SK-N-SH treated with all-trans-retinoic acid at 6 μM for 48 hours (cell line): ENCODE data around the gene YY2.

Experiments
- ATAC-seq: fragments of 200-7000 bp; cut with Tn5 transposase; 3 replicates; pipeline ENCODE4 v1.9.1; 2020; ENCODE audit warnings: mild to moderate bottlenecking, moderate library complexity
- ARNTL ChIP-seq: fragments of 450-650 bp; formaldehyde crosslinking; IDR thresholded peaks from 2 replicates; pipeline ENCODE4 v1.5.0; 2020; ENCODE audit warnings: low read depth, mild to moderate bottlenecking, moderate library complexity, borderline replicate concordance
- CSDC2 ChIP-seq: fragments of 250-450 bp; sonication (Bioruptor Pico); IDR thresholded peaks from 2 replicates; pipeline ENCODE4 v1.5.0; 2020; ENCODE audit warnings: mild to moderate bottlenecking, moderate library complexity
- ESRRG ChIP-seq: fragments of 250-450 bp; sonication (Bioruptor Pico); IDR thresholded peaks from 2 replicates; pipeline ENCODE4 v1.6.1; 2021; ENCODE audit warnings: mild to moderate bottlenecking
- GLIS3 ChIP-seq: fragments of 250-450 bp; sonication (Bioruptor Pico); IDR thresholded peaks from 2 replicates; pipeline ENCODE4 v1.5.0; 2020; ENCODE audit warnings: mild to moderate bottlenecking, moderate library complexity
- OSR1 ChIP-seq: fragments of 250-450 bp; sonication (Bioruptor Pico); IDR thresholded peaks from 2 replicates; pipeline ENCODE4 v1.8.0; 2022; ENCODE audit warnings: moderate library complexity, mild to moderate bottlenecking, inconsistent platforms
- RARB ChIP-seq: fragments of 250-450 bp; sonication (Bioruptor Pico); IDR thresholded peaks from 2 replicates; pipeline ENCODE4 v1.8.0; 2021; ENCODE audit warnings: mild to moderate bottlenecking, moderate library complexity
- SNAI2 ChIP-seq: fragments of 250-450 bp; sonication (Bioruptor Pico); IDR thresholded peaks from 2 replicates; pipeline ENCODE4 v1.5.0; 2020; ENCODE audit warnings: mild to moderate bottlenecking, moderate library complexity
- TCF4 ChIP-seq: fragments of 250-450 bp; sonication (Bioruptor Pico); IDR thresholded peaks from 2 replicates; pipeline ENCODE4 v1.8.0; 2021; ENCODE audit warnings: mild to moderate bottlenecking, moderate library complexity, borderline replicate concordance
- TOX ChIP-seq: fragments of 250-450 bp; sonication (Bioruptor Pico); IDR thresholded peaks from 2 replicates; pipeline ENCODE4 v1.8.0; 2021; ENCODE audit warnings: mild to moderate bottlenecking, moderate library complexity, borderline replicate concordance
- ZC3H10 ChIP-seq: fragments of 250-450 bp; sonication (Bioruptor Pico); IDR thresholded peaks from 2 replicates; pipeline ENCODE4 v1.5.1; 2021; ENCODE audit warnings: mild to moderate bottlenecking, moderate library complexity
- ZFP3 ChIP-seq: fragments of 250-450 bp; sonication (Bioruptor Pico); IDR thresholded peaks from 2 replicates; pipeline ENCODE4 v1.5.0; 2020; ENCODE audit warnings: mild to moderate bottlenecking, moderate library complexity
- ZFP30 ChIP-seq: fragments of 450-650 bp; formaldehyde crosslinking; IDR thresholded peaks from 2 replicates; pipeline ENCODE4 v1.5.0; 2022; ENCODE audit warnings: mild to moderate bottlenecking, moderate library complexity
- ZNF565 ChIP-seq: fragments of 450-650 bp; formaldehyde crosslinking; conservative IDR thresholded peaks from 2 replicates; pipeline ENCODE4 v1.5.0; 2020; ENCODE audit warnings: low read depth, mild to moderate bottlenecking, moderate library complexity
- ZNF70 ChIP-seq: fragments of 450-650 bp; formaldehyde crosslinking; IDR thresholded peaks from 2 replicates; pipeline ENCODE4 v1.5.0; 2020; ENCODE audit warnings: mild to moderate bottlenecking, moderate library complexity
- ZNF8 ChIP-seq: fragments of 450-650 bp; formaldehyde crosslinking; IDR thresholded peaks from 2 replicates; pipeline ENCODE4 v1.5.0; 2020; ENCODE audit warnings: mild to moderate bottlenecking, moderate library complexity
- TF ChIP-seq, protein P1 (sequence below): fragments of 250-450 bp; sonication (Bioruptor Pico); IDR thresholded peaks from 2 replicates; pipeline ENCODE4 v1.5.1; 2021; ENCODE audit warnings: mild to moderate bottlenecking, moderate library complexity
- TF ChIP-seq, protein P2 (sequence below): fragments of 250-450 bp; sonication (Bioruptor Pico); IDR thresholded peaks from 2 replicates; pipeline ENCODE4 v1.5.0; 2020; ENCODE audit warnings: mild to moderate bottlenecking, moderate library complexity
- TF ChIP-seq, protein P3 (sequence below): fragments of 250-450 bp; sonication (Bioruptor Pico); IDR thresholded peaks from 2 replicates; pipeline ENCODE4 v1.8.0; 2020; ENCODE audit warnings: mild to moderate bottlenecking, moderate library complexity, borderline replicate concordance
- TF ChIP-seq, protein P4 (sequence below): fragments of 250-450 bp; sonication (Bioruptor Pico); IDR thresholded peaks from 2 replicates; pipeline ENCODE4 v1.5.1; 2020; ENCODE audit warnings: low read depth, mild to moderate bottlenecking, moderate library complexity

The YY2 gene

DNA sequence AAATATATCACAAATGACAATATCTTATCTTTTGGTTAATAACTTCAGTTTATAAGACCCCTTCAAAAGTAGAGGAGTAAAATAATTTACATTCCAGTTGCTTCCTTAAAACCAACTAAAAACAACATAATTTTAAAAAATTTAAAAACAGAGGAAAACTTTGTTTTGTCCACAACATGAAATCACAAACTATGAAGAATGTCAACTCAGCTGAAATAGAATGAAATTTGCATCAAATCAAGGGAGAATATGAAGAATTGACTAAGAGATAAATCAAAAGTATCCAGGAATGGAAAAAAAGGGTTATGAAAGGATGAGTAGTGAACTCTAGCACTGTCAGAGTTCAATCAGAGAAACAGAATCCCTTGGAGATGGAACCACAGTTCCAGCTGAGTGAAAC is 2.2 kb upstream of the YY2 start:
- no peak for ATAC-seq
- TF ChIP-seq TCF4 (CRISPR knock-in tag), result no peak
- no peak for TF ChIP-seq OSR1
- TF ChIP-seq, protein P1, sequence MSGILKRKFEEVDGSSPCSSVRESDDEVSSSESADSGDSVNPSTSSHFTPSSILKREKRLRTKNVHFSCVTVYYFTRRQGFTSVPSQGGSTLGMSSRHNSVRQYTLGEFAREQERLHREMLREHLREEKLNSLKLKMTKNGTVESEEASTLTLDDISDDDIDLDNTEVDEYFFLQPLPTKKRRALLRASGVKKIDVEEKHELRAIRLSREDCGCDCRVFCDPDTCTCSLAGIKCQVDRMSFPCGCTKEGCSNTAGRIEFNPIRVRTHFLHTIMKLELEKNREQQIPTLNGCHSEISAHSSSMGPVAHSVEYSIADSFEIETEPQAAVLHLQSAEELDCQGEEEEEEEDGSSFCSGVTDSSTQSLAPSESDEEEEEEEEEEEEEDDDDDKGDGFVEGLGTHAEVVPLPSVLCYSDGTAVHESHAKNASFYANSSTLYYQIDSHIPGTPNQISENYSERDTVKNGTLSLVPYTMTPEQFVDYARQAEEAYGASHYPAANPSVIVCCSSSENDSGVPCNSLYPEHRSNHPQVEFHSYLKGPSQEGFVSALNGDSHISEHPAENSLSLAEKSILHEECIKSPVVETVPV (CRISPR knock-in tag), result no peak
- TF ChIP-seq ZNF70, result no peak
- TF ChIP-seq, protein P2, sequence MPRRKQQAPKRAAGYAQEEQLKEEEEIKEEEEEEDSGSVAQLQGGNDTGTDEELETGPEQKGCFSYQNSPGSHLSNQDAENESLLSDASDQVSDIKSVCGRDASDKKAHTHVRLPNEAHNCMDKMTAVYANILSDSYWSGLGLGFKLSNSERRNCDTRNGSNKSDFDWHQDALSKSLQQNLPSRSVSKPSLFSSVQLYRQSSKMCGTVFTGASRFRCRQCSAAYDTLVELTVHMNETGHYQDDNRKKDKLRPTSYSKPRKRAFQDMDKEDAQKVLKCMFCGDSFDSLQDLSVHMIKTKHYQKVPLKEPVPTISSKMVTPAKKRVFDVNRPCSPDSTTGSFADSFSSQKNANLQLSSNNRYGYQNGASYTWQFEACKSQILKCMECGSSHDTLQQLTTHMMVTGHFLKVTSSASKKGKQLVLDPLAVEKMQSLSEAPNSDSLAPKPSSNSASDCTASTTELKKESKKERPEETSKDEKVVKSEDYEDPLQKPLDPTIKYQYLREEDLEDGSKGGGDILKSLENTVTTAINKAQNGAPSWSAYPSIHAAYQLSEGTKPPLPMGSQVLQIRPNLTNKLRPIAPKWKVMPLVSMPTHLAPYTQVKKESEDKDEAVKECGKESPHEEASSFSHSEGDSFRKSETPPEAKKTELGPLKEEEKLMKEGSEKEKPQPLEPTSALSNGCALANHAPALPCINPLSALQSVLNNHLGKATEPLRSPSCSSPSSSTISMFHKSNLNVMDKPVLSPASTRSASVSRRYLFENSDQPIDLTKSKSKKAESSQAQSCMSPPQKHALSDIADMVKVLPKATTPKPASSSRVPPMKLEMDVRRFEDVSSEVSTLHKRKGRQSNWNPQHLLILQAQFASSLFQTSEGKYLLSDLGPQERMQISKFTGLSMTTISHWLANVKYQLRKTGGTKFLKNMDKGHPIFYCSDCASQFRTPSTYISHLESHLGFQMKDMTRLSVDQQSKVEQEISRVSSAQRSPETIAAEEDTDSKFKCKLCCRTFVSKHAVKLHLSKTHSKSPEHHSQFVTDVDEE (CRISPR knock-in tag), result no peak
- no peak for TF ChIP-seq SNAI2 (CRISPR knock-in tag)
- no peak for TF ChIP-seq CSDC2 (CRISPR knock-in tag)
- TF ChIP-seq ZFP30, result no peak
- no peak for TF ChIP-seq ZNF565 (CRISPR knock-in tag)
- TF ChIP-seq ZNF8 (CRISPR knock-in tag), result no peak
- TF ChIP-seq, protein P3, sequence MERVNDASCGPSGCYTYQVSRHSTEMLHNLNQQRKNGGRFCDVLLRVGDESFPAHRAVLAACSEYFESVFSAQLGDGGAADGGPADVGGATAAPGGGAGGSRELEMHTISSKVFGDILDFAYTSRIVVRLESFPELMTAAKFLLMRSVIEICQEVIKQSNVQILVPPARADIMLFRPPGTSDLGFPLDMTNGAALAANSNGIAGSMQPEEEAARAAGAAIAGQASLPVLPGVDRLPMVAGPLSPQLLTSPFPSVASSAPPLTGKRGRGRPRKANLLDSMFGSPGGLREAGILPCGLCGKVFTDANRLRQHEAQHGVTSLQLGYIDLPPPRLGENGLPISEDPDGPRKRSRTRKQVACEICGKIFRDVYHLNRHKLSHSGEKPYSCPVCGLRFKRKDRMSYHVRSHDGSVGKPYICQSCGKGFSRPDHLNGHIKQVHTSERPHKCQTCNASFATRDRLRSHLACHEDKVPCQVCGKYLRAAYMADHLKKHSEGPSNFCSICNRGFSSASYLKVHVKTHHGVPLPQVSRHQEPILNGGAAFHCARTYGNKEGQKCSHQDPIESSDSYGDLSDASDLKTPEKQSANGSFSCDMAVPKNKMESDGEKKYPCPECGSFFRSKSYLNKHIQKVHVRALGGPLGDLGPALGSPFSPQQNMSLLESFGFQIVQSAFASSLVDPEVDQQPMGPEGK (CRISPR knock-in tag), result no peak
- TF ChIP-seq, protein P4, sequence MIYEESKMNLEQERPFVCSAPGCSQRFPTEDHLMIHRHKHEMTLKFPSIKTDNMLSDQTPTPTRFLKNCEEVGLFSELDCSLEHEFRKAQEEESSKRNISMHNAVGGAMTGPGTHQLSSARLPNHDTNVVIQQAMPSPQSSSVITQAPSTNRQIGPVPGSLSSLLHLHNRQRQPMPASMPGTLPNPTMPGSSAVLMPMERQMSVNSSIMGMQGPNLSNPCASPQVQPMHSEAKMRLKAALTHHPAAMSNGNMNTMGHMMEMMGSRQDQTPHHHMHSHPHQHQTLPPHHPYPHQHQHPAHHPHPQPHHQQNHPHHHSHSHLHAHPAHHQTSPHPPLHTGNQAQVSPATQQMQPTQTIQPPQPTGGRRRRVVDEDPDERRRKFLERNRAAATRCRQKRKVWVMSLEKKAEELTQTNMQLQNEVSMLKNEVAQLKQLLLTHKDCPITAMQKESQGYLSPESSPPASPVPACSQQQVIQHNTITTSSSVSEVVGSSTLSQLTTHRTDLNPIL, result no peak

DNA sequence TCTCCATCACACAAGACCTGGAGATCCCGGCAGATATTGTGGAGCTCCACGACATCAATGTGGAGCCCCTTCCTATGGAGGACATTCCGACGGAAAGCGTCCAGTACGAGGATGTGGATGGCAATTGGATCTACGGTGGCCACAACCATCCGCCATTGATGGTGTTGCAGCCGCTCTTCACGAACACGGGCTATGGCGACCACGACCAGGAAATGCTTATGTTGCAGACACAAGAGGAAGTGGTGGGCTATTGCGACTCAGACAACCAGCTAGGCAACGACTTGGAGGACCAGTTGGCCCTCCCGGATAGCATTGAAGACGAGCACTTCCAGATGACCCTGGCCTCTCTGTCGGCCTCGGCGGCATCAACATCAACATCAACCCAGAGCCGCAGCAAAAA is 717 bp downstream of the YY2 start:
- no peak for ATAC-seq
- TF ChIP-seq ZC3H10 (CRISPR knock-in tag), result no peak
- no peak for TF ChIP-seq ARNTL (CRISPR knock-in tag)
- TF ChIP-seq ZNF70, result no peak
- TF ChIP-seq, protein P1 (CRISPR knock-in tag), result no peak
- TF ChIP-seq OSR1, result no peak
- TF ChIP-seq CSDC2 (CRISPR knock-in tag), result no peak
- TF ChIP-seq ZNF8 (CRISPR knock-in tag), result no peak
- TF ChIP-seq, protein P4, result no peak
- no peak for TF ChIP-seq RARB (CRISPR knock-in tag)
- no peak for TF ChIP-seq ZFP3 (CRISPR knock-in tag)
- TF ChIP-seq GLIS3 (CRISPR knock-in tag), result no peak
- TF ChIP-seq ESRRG (CRISPR knock-in tag), result no peak
- TF ChIP-seq, all 23 proteins: peak for 0

DNA sequence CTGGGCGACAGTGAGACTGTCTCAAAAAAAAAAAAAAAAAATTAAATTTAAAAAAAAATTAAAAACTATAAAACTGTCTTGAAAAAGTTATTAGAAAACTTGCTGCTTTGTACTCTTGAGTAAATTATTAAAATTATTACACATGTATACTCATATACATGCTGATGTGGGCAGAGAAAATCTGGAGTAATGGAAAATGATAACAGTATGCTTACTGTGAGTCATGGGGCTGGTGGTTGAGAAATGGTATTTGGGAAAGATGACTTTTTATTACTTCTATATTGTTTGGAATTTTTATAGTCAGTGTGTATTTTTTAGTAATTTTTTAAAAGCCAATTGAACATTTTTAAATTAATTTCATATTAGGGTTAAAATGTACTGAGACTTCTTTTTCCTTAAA is 7.5 kb downstream of the YY2 start:
- ATAC-seq, result no peak
- TF ChIP-seq ARNTL (CRISPR knock-in tag), result no peak
- no peak for TF ChIP-seq SNAI2 (CRISPR knock-in tag)
- TF ChIP-seq, protein P3 (CRISPR knock-in tag), result no peak
- no peak for TF ChIP-seq TOX (CRISPR knock-in tag)
- TF ChIP-seq TCF4 (CRISPR knock-in tag), result no peak
- no peak for TF ChIP-seq GLIS3 (CRISPR knock-in tag)
- TF ChIP-seq, protein P4, result no peak
- TF ChIP-seq OSR1, result no peak
